HuH-7.5 (cell line): ENCODE data around the gene CA5A.
A peak's percentile ranks its signal among the peaks of the same experiment; 100 is the strongest.
"Not testable (repeated sequence)": the region's sequence is repeated elsewhere in the genome, so short reads cannot be mapped to it uniquely, and the experiment has no call there.

ENCODE experiments used
- DNase-seq: peaks from one replicate; pipeline ENCODE4 v3.0.0; 2011; ENCODE audit warnings: low spot score

CA5A gene

DNA sequence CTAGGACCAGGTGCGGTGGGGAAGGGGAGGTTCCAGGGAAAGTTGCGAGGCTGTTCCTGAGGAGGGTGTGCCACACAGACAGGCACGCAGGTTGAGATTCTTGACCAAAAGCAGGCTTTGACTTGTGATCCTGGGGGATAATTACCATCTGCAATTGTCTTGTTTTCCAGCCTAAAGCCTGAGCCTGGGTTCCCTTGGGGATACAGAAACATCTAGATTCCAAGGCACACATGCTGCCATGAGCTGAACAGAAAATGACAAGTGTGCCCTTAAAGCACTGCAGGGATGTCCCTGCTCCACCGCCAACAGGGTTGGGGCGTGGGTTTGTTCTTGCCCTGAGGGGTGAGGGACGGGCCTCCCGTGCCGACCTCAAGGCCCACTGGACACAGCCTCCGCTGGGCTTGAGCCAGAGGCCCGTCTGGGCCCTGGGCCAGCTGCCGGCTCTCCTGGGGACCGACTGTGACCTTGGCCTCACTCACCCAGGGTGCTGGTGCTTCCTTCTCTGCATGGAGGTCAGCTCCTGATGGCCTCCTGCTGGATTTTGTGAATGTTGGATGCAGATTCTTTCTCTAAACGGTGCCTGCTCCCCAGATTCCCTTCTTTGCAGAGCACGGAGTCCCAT lies 14.0 kb downstream of the CA5A start:
- DNase-seq = no peak

DNA sequence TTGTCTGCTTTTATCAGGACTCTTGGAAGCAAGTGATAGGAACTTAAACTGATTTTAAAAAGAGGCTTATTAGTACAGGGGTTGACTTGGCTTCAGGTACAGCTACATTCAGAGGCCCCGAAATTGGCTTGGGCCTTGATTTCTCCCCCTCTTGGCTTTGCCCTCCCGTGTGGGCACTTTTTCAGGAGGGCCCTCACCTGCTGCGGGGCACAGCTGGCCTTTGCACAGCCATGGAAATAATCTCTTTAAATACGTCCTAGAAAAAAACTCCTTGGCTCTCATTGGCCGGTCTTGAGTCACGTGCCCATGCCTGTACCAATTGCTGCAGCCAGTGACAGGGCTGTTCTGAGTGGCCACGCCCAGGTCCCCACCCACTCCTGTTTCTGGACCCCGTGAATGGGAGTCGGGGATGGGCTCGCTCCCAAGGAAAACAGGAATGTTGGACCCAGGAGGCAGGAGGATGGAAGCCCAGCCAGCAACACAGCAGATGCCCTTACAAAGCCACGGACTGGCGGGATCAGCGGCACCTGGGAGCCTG lies 15.0 kb downstream of the CA5A start:
- DNase-seq = no peak

DNA sequence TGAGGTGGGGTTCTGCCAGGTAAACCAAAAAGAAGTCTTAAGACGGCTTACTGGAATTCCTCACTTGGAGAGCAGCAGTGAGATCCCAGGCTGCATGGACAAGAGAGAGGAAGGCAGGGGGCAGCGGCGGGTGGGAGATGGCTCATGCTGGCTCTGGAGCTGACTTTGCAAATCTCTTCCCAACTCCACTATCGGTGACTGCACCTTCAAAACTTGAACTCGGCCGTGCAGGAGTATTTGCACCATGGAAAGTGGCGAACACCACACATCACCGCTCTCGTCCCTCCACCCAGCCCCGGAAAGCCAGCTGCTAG lies 16.7 kb downstream of the CA5A start:
- no peak for DNase-seq

DNA sequence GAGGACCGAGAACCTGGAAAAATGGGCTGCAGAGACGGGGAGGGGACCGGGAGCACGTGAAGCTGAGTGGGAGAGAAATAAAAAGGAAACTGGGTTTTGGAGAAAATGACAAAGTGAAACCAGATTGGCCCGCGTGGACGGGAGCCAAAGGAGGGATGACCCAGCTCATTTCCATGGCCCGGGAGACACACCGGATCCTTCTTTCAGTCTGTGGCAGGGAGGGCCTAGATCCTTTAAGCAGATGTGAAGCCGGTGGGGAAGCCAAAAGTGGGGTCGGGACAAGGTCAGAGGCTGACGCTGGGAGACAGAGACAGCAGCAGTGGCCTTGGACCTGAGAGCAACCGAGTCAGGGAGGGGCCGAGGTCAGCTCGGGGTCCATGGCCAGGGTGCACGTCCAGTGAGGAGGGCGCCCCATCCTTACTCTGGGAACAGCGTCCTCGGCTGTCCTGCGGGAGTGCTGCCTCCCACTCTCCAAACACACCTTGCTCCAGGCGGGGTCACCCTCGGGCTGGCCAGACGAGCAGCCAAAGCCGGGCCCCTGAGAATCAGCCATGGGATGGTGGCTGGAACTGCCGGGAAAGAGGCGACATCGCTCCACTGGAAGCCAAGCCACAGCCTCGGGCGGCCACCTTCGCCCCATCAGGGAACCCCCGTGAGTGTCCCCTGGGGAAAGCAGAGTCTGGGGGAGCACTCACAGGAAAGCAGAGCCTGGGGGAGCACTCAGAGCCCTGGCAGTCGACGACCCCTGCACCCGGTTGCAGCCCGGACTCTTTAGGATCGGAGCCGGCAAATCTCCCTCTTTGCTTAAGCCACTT lies 17.3 kb downstream of the CA5A start:
- DNase-seq = no peak

GRCh38 chr16:87918338-87918737 lies 18.0 kb downstream of the CA5A start:
- no peak for DNase-seq

- no peak for DNase-seq
Observed at GRCh38 chr16:87917503-87917902, 18.8 kb downstream of the CA5A start.

DNA sequence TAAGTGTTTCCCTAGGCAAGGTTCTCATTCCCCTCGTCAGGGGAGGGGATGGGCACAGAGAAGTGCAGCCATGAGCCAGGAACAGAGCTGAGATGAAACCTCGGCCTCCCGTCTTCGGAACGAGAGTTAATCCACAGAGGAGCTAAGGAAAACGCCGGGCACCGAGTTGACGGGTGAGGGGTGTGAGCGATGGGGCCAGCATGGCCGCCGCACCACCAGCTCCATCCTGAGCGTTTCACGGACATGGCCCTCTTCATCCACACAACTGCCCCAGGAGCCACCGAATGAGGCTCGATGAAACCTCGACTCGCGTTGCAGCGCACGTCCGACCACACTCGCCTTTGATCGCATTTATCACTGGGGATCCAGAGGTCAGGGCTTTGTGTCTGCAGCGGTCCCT lies 21.5 kb downstream of the CA5A start:
- DNase-seq = no peak

DNA sequence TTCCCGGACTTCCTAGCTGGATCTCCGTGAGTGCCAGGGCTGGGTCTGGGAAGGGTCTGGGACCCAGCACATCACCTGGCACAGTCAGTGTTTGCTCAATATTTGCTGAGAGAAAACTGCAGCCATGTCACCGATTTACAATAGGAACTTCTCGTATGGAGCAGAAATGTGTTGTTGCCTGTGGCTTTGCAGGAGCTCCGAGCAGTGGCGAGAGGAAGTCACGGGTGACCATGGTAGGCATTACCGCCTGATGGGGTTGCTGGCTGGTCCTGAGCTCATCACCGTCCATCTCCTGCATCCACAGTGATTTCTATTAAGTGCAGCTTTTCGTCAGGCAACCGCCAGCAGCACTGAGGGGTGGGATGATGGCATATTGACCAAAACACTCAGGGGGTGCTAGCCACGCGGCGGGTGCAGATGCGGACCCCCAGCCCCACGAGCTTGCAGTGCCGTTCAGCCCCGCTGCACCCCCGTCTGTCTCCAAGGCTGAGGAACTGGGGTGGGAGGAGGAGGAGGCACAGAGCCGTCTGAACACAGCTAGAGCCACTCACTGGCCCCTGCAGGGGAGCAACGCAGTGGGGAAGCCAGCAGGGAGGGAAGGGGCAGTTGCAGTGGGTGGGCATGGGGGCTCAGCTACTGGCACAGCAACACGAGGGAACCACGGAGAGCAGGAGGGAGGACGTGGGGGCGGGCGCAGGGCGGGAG lies 22.2 kb downstream of the CA5A start:
- DNase-seq = not testable (repeated sequence)

DNA sequence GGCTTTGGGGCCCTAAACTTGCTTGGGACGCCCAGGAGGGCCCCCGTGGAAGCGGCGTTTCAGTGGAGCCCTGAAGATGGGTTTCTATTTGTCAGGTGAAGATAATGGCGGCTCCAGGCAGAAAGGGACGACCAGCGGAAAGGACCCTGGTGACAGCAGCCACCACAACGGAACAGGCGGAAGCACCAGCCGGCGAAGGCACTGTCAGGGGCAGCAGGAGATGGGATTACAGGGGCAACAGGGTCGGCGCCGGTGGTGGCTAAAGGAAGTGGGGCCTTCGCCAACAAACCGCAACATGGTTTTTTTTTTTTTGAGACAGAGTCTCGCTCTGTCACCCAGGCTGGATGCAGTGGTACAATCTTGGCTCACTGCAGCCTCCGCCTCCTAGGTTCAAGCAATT lies 23.6 kb downstream of the CA5A start:
- DNase-seq = not testable (repeated sequence)

DNA sequence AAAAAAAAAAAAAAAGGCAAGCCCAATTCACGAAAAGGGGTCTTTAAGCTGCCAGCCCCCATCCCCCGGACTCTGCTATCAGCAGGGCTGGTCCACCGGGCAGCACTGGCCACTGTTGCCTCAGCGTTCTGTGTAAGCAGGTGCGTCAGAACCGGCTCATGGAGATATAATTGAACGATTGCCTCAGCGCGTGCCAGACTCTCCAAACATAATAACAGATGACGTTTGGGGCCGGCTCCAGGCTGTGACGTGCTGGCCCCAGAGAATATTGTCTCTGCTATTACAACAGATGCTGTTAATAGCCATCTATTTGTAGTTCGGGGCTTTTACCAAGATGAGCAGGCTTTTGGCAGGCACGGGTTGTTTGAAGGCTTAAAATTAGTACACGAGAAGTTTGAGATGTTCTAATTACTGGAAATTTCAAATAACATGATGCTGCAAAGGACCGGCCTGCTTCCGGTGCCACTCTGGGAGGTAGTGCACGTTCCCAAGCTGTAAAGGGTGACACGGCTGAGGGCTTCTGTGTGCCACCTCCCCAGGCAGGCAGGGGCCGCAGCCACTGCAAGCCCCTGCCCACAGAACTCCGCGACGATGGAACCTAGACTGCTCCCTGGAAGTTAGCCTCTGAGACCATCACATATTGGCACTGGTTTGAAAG lies 25.1 kb downstream of the CA5A start:
- not testable (repeated sequence) for DNase-seq

DNA sequence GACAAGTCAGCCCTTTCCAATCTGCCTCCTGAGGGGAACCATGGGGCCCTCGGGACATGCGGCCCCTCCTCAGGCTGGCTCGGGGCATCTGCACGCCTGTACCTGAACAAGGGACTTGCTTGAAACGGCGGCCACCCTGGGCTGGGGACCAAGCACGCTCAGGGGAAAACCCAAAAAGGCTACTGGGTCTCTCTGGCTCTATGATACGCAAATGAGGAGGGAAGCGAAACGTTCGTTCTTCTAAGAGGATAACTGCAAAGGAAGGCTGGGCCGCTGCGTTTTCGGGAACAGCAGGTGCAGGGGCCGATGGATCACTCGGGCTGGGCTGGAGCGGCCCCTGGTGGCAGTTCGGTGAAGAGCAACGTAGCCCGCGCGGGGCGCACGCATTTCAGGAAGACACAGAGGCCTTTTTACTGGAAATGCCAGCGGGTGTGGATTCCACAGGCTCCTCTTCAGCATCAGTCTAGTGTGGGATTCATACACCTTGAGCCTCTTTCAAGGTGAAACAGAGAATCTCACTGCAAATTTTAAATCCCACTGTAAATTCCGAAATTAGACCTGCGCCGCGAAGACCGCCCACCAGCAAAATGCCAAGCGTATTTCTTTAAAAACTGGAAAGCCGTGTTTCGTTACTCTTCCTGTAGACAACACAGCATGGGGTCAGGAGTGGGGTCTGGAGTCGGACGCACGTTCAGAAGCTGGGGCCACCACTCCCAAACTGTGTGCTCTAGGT lies 27.0 kb downstream of the CA5A start:
- peak; percentile 93 for DNase-seq

- DNase-seq = not testable (repeated sequence)
Observed at GRCh38 chr16:87908101-87908500, 28.2 kb downstream of the CA5A start.

DNA sequence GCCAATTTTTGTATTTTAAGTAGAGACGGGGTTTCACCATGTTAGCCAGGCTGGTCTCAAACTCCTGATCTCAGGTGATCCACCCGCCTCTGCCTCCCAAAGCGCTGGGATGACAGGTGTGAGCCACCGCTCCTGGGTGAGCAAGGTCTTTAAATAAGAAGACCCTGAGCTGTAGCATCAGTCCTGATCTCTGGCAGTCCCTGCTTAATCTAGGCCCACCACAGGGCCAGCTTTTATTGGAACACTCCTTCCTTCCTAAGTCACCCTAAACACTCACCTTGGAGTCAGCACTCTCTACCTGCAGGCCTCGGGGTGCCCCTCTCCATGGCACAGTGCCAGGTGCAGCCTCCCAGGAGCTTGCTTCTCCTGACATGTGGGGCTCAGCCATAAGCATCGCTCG lies 30.8 kb downstream of the CA5A start:
- DNase-seq = not testable (repeated sequence)

- not testable (repeated sequence) for DNase-seq
Observed at GRCh38 chr16:87904963-87905362, 31.4 kb downstream of the CA5A start.

DNA sequence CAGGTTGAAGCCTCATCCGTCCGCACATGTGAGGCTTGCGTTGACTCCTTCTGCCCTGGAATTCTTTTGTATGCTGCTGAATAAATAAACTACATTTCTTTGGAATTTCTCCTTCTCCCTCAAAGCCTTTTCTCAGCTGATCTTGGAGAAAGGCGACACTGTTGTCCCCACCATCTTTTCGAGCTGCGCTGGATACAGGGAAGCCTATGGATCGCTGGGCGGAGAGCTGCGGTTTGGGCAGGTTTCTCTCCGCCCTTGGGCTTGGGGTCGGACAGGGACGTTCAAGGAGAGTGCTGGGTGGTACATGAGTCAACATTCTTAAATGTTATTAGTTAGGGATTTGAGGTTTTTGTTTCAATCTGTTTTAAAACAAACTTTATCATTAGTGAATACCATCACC lies 35.8 kb downstream of the CA5A start:
- not testable (repeated sequence) for DNase-seq

- no peak for DNase-seq
Observed at GRCh38 chr16:87897521-87898505, 38.5 kb downstream of the CA5A start.

- DNase-seq = not testable (repeated sequence)
Observed at GRCh38 chr16:87896924-87897520, 39.3 kb downstream of the CA5A start.

DNA sequence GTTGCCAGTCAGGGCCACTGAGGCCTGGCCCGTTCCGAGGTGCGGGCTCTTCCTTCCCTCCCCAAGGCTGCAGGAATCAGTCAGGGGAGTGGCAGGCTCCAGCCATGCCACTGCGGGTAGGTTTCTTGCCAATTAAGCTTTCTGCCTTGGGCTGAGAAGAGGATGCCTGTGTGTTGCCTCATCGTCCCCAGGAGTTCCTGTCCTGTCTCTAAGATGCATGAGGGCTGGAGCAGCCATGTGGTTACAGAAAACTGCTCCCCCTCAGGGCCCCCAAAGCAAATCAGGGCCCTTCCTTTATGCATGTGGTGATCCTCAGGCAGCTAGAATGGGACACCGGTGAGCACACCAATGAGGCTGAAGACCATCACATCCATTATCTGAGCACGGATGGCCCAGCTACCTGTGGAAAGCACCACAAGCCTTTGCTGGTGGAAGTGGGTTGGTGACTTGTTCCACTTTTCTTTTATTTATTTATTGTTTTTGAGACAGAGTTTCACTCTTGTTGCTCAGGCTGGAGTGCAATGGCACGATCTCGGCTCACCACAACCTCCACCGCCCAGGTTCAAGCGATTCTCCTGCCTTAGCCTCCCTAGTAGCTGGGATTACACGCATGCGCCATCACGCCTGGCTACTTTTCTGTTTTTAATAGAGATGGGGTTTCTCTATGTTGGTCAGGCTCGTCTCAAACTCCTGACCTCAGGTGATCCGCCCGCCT lies 40.0 kb downstream of the CA5A start:
- not testable (repeated sequence) for DNase-seq

- no peak for DNase-seq
Observed at GRCh38 chr16:87895641-87896141, 40.6 kb downstream of the CA5A start.
